Endothelial cell of umbilical vein (primary cell): ENCODE results near the gene LYZL6.

Source experiments
- CTCF ChIP-seq, 2 donors: IDR thresholded peaks; 1 replicate in 1 of 2; 2 replicates in 1 of 2; pipeline ENCODE4 v1.5.1; 2011; ENCODE audit warnings: low read length in 2 of 2, mild to moderate bottlenecking in 2 of 2, moderate library complexity in 2 of 2, control low read depth in 1 of 2, inconsistent platforms in 1 of 2, low read depth in 1 of 2; ENCODE audit not compliant: insufficient read depth in 1 of 2; ENCODE audit errors: extremely low read depth in 1 of 2
- GATA2 ChIP-seq: IDR thresholded peaks from 2 replicates; pipeline ENCODE4 v1.7.0; 2011; ENCODE audit warnings: low read depth, mild to moderate bottlenecking, moderate library complexity, mixed read lengths, low read length; ENCODE audit not compliant: insufficient read length, insufficient read depth
- JUN ChIP-seq: IDR thresholded peaks from 2 replicates; pipeline ENCODE4 v1.6.1; 2011; ENCODE audit warnings: borderline replicate concordance, low read depth; ENCODE audit not compliant: insufficient read length, insufficient read depth
- POLR2A ChIP-seq: IDR thresholded peaks from 2 replicates; pipeline ENCODE4 v1.6.1; 2012; ENCODE audit warnings: low read depth, mild to moderate bottlenecking, control low read depth, low read length
- POLR2AphosphoS5 ChIP-seq: IDR thresholded peaks from 2 replicates; pipeline ENCODE4 v1.6.1; 2012; ENCODE audit warnings: low read depth, mild to moderate bottlenecking, control low read depth, low read length, moderate library complexity; ENCODE audit not compliant: insufficient read depth

DNA sequence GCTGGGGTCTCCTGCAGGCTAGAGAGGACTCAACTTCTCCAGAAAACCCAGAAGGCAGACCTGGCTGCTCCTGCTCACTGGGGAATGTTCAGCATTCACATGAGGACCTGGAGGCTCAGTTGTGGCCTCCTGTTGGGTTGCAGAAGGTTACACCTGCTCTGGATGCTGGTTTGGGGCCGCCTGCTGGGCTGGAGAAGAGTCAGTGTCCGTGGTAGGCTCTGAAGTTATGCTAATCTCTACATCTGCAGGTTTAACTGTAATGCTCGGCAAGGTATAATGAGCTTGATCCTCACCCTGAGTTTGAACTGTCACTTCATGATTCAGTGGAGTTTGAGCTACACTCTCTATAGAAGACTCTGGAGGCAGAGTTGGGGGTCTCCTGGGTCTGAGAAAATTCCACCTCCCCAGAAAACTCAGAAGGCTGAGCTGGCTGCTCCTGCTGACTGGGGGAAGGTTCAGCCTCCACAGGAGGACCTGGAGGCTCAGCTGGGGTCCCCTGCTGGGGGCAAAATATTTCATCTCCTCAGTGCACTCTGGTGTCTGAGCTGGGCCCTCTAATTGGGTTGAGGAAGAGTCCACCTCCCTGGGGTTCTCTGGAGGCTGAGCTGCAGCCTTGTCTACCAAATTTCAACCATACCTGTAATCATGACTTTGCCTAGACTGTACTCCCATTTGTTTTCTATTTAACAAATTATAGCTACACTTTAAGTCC is 36.4 kb downstream of the LYZL6 start:
- no peak for TF ChIP-seq POLR2AphosphoS5
- TF ChIP-seq CTCF (IDR thresholded peaks at IDR 0.05; ENCODE audit: extremely low read depth in 1 of 2, insufficient read depth in 1 of 2, low read depth in 1 of 2, low read length in 2 of 2), result no peak
- TF ChIP-seq POLR2A, result no peak
- no peak for TF ChIP-seq GATA2
- no peak for TF ChIP-seq JUN
